Natural killer cell (primary cell): Measurements from ENCODE around the gene EPS8L2. TPM values are rescaled to one million over a fixed set of nuclear protein-coding genes. Genes with fewer than 3 reads are reported as not detected.

Experiments used
- ATAC-seq, 3 donors: fragments of 150-1000 bp in 2 of 3; fragments of 200-7000 bp in 1 of 3; cut with Tn5 transposase; 1 replicate in 1 of 3; 2 replicates in 2 of 3; pipeline ENCODE4 v1.10.0; 2021; ENCODE audit warnings: mild to moderate bottlenecking in 2 of 3, moderate library complexity in 2 of 3
- DNase-seq, 2 donors: peaks; one replicate each; pipeline versions ENCODE4 v3.0.0 to v3.0.0-alpha.2; 2013 to 2021; ENCODE audit warnings: mixed read lengths in 1 of 2
- H3K27ac ChIP-seq: one replicate; pipeline ENCODE4 v1.5.1; 2013; ENCODE audit warnings: mild to moderate bottlenecking, low read length
- H3K27me3 ChIP-seq: one replicate; pipeline ENCODE4 v1.6.1; 2013; ENCODE audit warnings: low read length; ENCODE audit not compliant: control insufficient read depth, insufficient read depth
- H3K36me3 ChIP-seq: one replicate; pipeline ENCODE4 v1.6.1; 2013; ENCODE audit warnings: low read length; ENCODE audit not compliant: control insufficient read depth, insufficient read depth
- H3K4me1 ChIP-seq: one replicate; pipeline ENCODE4 v1.6.1; 2013; ENCODE audit warnings: low read length; ENCODE audit not compliant: control insufficient read depth, insufficient read depth
- H3K4me3 ChIP-seq: one replicate; pipeline ENCODE4 v1.5.1; 2013; ENCODE audit warnings: low read length
- H3K9me3 ChIP-seq: one replicate; pipeline ENCODE4 v1.6.1; 2013; ENCODE audit warnings: low read length; ENCODE audit not compliant: control insufficient read depth, insufficient read depth
- H3K27ac Mint-ChIP-seq, 2 donors: one replicate each; pipeline ENCODE4 v1.8.0; 2022; ENCODE audit warnings: mild to moderate bottlenecking in 2 of 2, mixed read lengths in 2 of 2, moderate library complexity in 1 of 2
- H3K27me3 Mint-ChIP-seq, 2 donors: one replicate each; pipeline ENCODE4 v1.8.0; 2022; ENCODE audit warnings: low read depth in 2 of 2, mixed read lengths in 2 of 2
- H3K36me3 Mint-ChIP-seq: one replicate; pipeline ENCODE4 v1.8.0; 2022; ENCODE audit warnings: mixed read lengths
- H3K4me1 Mint-ChIP-seq, 2 donors: one replicate each; pipeline ENCODE4 v1.8.0; 2022; ENCODE audit warnings: mixed read lengths in 2 of 2
- H3K4me3 Mint-ChIP-seq: one replicate; pipeline ENCODE4 v1.8.0; 2022; ENCODE audit warnings: mild to moderate bottlenecking, moderate library complexity, mixed read lengths
- H3K9me3 Mint-ChIP-seq, 2 donors: one replicate each; pipeline ENCODE4 v1.8.0; 2022; ENCODE audit warnings: mixed read lengths in 2 of 2
- CTCF ChIP-seq: fragments of 200-600 bp; IDR thresholded peaks from one replicate; pipeline ENCODE4 v1.8.0; 2022; ENCODE audit warnings: antibody characterized with exemption
- WGBS: methylation state at CpG from one replicate; pipeline ENCODE4 v1.1.7; 2013; ENCODE audit warnings: missing lambda C conversion rate; ENCODE audit not compliant: insufficient coverage; 5-methylcytosine and 5-hydroxymethylcytosine counted together
- intact Hi-C: fragments of 100-400 bp; cut with micrococcal nuclease; formaldehyde crosslinking; loops from one replicate; pipeline ENCODE4 v1.14.2; 2022
- total RNA-seq, 4 donors: library from RNA; stranded (reverse); fragments of 120-200 nt in 1 of 4; gene quantifications; one replicate each; pipeline versions ENCODE4 v1.2.3 to v1.2.4, GENCODE V29; 2013 to 2022

The EPS8L2 gene
- total RNA-seq, 3 donors from 2014 or later (not counting 1 experiment from before 2014, with no cell fraction given), result 6.9 to 10.9 (median 9.3) TPM

- Mint-ChIP-seq H3K27ac (no peak overlapping the region), H3K9me3 (no peaks in the 10 kb centered on the region), H3K36me3 (no peaks in the 10 kb centered on the region), H3K4me3 (no peak overlapping the region), H3K27me3 (peaks cover 0 to 13% of the 10 kb centered on the region in 2 donors), H3K4me1 (peaks cover 0 to 6% of the 10 kb centered on the region in 2 donors)
- no peak for TF ChIP-seq CTCF
- Histone ChIP-seq H3K9me3 (no peaks in the 10 kb centered on the region), H3K27me3 (peaks cover 14% of the 10 kb centered on the region), H3K4me1 (peaks cover 24% of the 10 kb centered on the region), H3K27ac (no peak overlapping the region), H3K4me3 (no peak overlapping the region), H3K36me3 (no peaks in the 10 kb centered on the region)
- WGBS, result 90% methylated on average over 16 of the region's 16 CpGs
- ATAC-seq (no peak), DNase-seq (no peak)
- intact Hi-C loops, result no loop called here
Observed at GRCh38 chr11:707817-708420, 1.9 kb downstream of the EPS8L2 start.

DNA sequence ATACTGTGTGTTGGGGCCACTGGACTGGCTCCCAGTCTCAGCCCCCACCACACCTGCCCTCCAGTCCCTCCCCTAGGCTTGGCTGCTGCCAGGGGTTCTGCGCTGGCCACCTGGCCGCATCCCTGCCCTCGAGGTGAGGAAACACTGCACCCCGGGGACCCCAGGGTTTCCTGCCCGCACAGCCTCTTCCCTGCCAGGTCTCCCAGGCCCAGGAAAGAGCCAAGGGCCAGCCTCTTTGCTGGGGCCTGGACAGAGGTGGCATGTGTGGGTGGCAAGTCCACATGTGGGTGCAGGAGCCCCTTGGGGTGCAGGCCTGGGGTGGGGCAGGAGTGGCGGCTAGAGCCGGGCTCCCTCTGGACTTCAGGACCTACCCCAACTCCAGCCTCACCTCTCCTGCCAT, 2.5 kb downstream of the EPS8L2 start:
- intact Hi-C loops, result no loop called here
- H3K4me1 ChIP-seq, result peaks cover 19% of the 10 kb centered on the region
- DNase-seq (no peak), ATAC-seq (no peak)
- Mint-ChIP-seq H3K27me3 (peaks cover 0 to 13% of the 10 kb centered on the region in 2 donors), H3K4me3 (no peak overlapping the region), H3K36me3 (no peaks in the 10 kb centered on the region), H3K4me1 (peaks cover 0 to 3% of the 10 kb centered on the region in 2 donors), H3K9me3 (no peaks in the 10 kb centered on the region), H3K27ac (no peak overlapping the region)
- H3K36me3 ChIP-seq, result no peaks in the 10 kb centered on the region
- H3K27me3 ChIP-seq, result peaks cover 14% of the 10 kb centered on the region
- TF ChIP-seq CTCF, result no peak
- H3K4me3 ChIP-seq, result no peak overlapping the region
- H3K27ac ChIP-seq, result no peak overlapping the region
- 59% methylated on average over 5 of the region's 7 CpGs for WGBS
- H3K9me3 ChIP-seq, result no peaks in the 10 kb centered on the region

- Mint-ChIP-seq H3K27ac (no peak overlapping the region), H3K36me3 (no peaks in the 10 kb centered on the region), H3K9me3 (no peaks in the 10 kb centered on the region), H3K27me3 (peaks cover 0 to 13% of the 10 kb centered on the region in 2 donors), H3K4me1 (no peaks in the 10 kb centered on the region), H3K4me3 (no peak overlapping the region)
- Histone ChIP-seq H3K4me3 (no peak overlapping the region), H3K27ac (no peak overlapping the region), H3K27me3 (peaks cover 14% of the 10 kb centered on the region), H3K4me1 (peaks cover 18% of the 10 kb centered on the region), H3K9me3 (no peaks in the 10 kb centered on the region), H3K36me3 (no peaks in the 10 kb centered on the region)
- intact Hi-C loops, result no loop called here
- DNase-seq (no peak), ATAC-seq (no peak)
- no peak for TF ChIP-seq CTCF
- 81% methylated on average over 26 of the region's 27 CpGs for WGBS
Observed at GRCh38 chr11:709109-709997, 3.3 kb downstream of the EPS8L2 start.
